K562 (cell line): ENCODE data around the gene JSRP1. TPM values are rescaled to one million over a fixed set of nuclear protein-coding genes. Genes with fewer than 3 reads are reported as not detected.

ENCODE experiments used
- ATAC-seq: fragments of 200-7000 bp; cut with Tn5 transposase; 3 replicates; pipeline ENCODE4 v1.9.1; 2020; ENCODE audit warnings: moderate library complexity
- BruUV-seq: library from RNA; stranded (reverse); fragments of 400-500 nt; replicated peaks from 2 replicates; lab custom pipeline; 2021; lab: Mats Ljungman, UMichigan
- CTCF ChIA-PET: fragments of 300-600 bp; formaldehyde crosslinking; extraction: SDS; loops from one replicate; lab custom pipeline; 2021; ENCODE audit warnings: low intra/inter-chr PET ratio; lab: Yijun Ruan, JAX
- POLR2A ChIA-PET: fragments of 300-600, 350-650 bp; sonication (Branson Sonifier 250); formaldehyde crosslinking; extraction: SDS; loops from one replicate; lab custom pipeline; 2021; ENCODE audit warnings: antibody characterized with exemption, inconsistent platforms; lab: Yijun Ruan, JAX
- DNase-seq, 4 experiments: peaks; one replicate each; pipeline versions ENCODE4 v3.0.0 to v3.0.0-alpha.2; 2011 to 2018; ENCODE audit warnings: low spot score in 3 of 4, mixed read lengths in 3 of 4; ENCODE audit errors: extremely low read depth in 1 of 4
- FAIRE-seq: peaks from 2 replicates; lab custom pipeline; 2011; peaks lifted over from hg19 to GRCh38; lab: Jason Lieb, UNC
- H2AFZ ChIP-seq: 2 replicates; pipeline ENCODE4 v1.6.0; 2011; ENCODE audit warnings: low read depth, low read length, control low read depth, inconsistent platforms
- H3K27ac ChIP-seq: fragments of 200-600 bp; 3 replicates; pipeline ENCODE4 v1.8.0; 2011; ENCODE audit warnings: low read depth, mild to moderate bottlenecking, control low read depth, inconsistent platforms, low read length, moderate library complexity, mixed read lengths; ENCODE audit errors: extremely low read depth
- H3K27me3 ChIP-seq, 2 experiments: fragments of 300-600 bp in 1 of 2; 2 replicates in 1 of 2; 3 replicates in 1 of 2; pipeline versions ENCODE4 v1.6.0 to v1.8.0; 2011; ENCODE audit warnings: inconsistent platforms in 2 of 2, low read length in 2 of 2, mild to moderate bottlenecking in 1 of 2, mixed read lengths in 1 of 2, moderate library complexity in 1 of 2; ENCODE audit not compliant: control insufficient read depth in 2 of 2, insufficient read depth in 2 of 2
- H3K36me3 ChIP-seq: fragments of 300-600 bp; 3 replicates; pipeline ENCODE4 v1.8.0; 2011; ENCODE audit warnings: mild to moderate bottlenecking, low read length, inconsistent platforms; ENCODE audit not compliant: control insufficient read depth, insufficient read depth
- H3K4me1 ChIP-seq, 2 experiments: fragments of 200-600 bp in 1 of 2; replicated peaks in 1 of 2; 2 replicates in 1 of 2; 3 replicates in 1 of 2; pipeline versions ENCODE4 v1.5.1 to v1.8.0; 2011; ENCODE audit warnings: inconsistent platforms in 2 of 2, low read length in 2 of 2, mild to moderate bottlenecking in 1 of 2, mixed read lengths in 1 of 2, moderate library complexity in 1 of 2; ENCODE audit not compliant: control insufficient read depth in 2 of 2, insufficient read depth in 2 of 2
- H3K4me2 ChIP-seq: 2 replicates; pipeline ENCODE4 v1.6.1; 2011; ENCODE audit warnings: low read length, control low read depth, inconsistent platforms, mixed read lengths; ENCODE audit not compliant: insufficient read depth
- H3K4me3 ChIP-seq: fragments of 200-600 bp; sonication (generic), shearing (Covaris generic); 2 replicates; pipeline ENCODE4 v1.5.1; 2016; ENCODE audit warnings: control low read depth, inconsistent platforms
- H3K79me2 ChIP-seq: fragments of 200-600 bp; 3 replicates; pipeline ENCODE4 v1.8.0; 2011; ENCODE audit warnings: low read length, inconsistent platforms; ENCODE audit not compliant: control insufficient read depth, insufficient read depth
- H3K9ac ChIP-seq, 2 experiments: 2 replicates each; pipeline versions ENCODE4 v1.6.0 to v1.6.1; 2011; ENCODE audit warnings: low read depth in 2 of 2, low read length in 2 of 2, control low read depth in 1 of 2, inconsistent platforms in 1 of 2, mild to moderate bottlenecking in 1 of 2, mixed read lengths in 1 of 2; ENCODE audit not compliant: insufficient read depth in 1 of 2
- H3K9me1 ChIP-seq: one replicate; pipeline ENCODE4 v1.6.0; 2011; ENCODE audit warnings: inconsistent platforms, mild to moderate bottlenecking, low read length, moderate library complexity; ENCODE audit not compliant: control insufficient read depth, insufficient read depth
- H3K9me3 ChIP-seq: replicated peaks from 2 replicates; pipeline ENCODE4 v1.5.1; 2011; ENCODE audit warnings: low read depth, low read length, inconsistent platforms; ENCODE audit not compliant: control insufficient read depth, insufficient read depth
- H4K20me1 ChIP-seq: replicated peaks from 2 replicates; pipeline ENCODE4 v1.6.1; 2011; ENCODE audit warnings: low read length, inconsistent platforms, mixed read lengths; ENCODE audit not compliant: control insufficient read depth, insufficient read depth
- ATF6 ChIP-seq: sonication (generic); formaldehyde crosslinking; IDR thresholded peaks from 2 replicates; pipeline ENCODE4 v1.4.0; 2020; ENCODE audit warnings: mild to moderate bottlenecking, missing genetic modification reagents
- C11orf30 ChIP-seq: fragments of 450-650 bp; IDR thresholded peaks from 2 replicates; pipeline ENCODE4 v1.6.1; 2016; ENCODE audit warnings: low read depth, mild to moderate bottlenecking
- E2F8 ChIP-seq: fragments of 450-650 bp; IDR thresholded peaks from 2 replicates; pipeline ENCODE4 v1.7.1; 2018; ENCODE audit warnings: mild to moderate bottlenecking, low read depth; ENCODE audit not compliant: partially characterized antibody
- KLF13 ChIP-seq: fragments of 450-650 bp; IDR thresholded peaks from 2 replicates; pipeline ENCODE4 v1.6.1; 2016; ENCODE audit warnings: missing genetic modification characterization, low read depth, mild to moderate bottlenecking, missing compliant biosample characterization, moderate library complexity, borderline replicate concordance
- MAFF ChIP-seq: IDR thresholded peaks from 2 replicates; pipeline ENCODE4 v1.6.1; 2012; ENCODE audit warnings: low read length, improper control_type of control experiment
- MAFG ChIP-seq: fragments of 450-650 bp; conservative IDR thresholded peaks from 2 replicates; pipeline ENCODE4 v1.6.1; 2016; ENCODE audit warnings: missing genetic modification characterization, missing compliant biosample characterization
- MAFK ChIP-seq: IDR thresholded peaks from 2 replicates; pipeline ENCODE4 v1.6.1; 2011; ENCODE audit warnings: low read length, improper control_type of control experiment
- NR3C1 ChIP-seq: sonication (generic); formaldehyde crosslinking; IDR thresholded peaks from 2 replicates; pipeline ENCODE4 v1.8.1; 2022; ENCODE audit warnings: missing genetic modification reagents
- RBM22 ChIP-seq: fragments of 200-400 bp; formaldehyde crosslinking; IDR thresholded peaks from 2 replicates; pipeline ENCODE4 v1.6.1; 2018; ENCODE audit warnings: low read length, low read depth; ENCODE audit not compliant: poor library complexity, severe bottlenecking
- SMAD1 ChIP-seq: fragments of 150-350 bp; IDR thresholded peaks from 2 replicates; pipeline ENCODE4 v1.6.1; 2014; ENCODE audit warnings: low read length, low read depth; ENCODE audit not compliant: partially characterized antibody
- SRSF9 ChIP-seq: fragments of 200-400 bp; formaldehyde crosslinking; IDR thresholded peaks from 2 replicates; pipeline ENCODE4 v1.6.1; 2017; ENCODE audit warnings: low read depth, low read length, borderline replicate concordance
- TCF3 ChIP-seq: sonication (generic); formaldehyde crosslinking; IDR thresholded peaks from 2 replicates; pipeline ENCODE4 v1.4.0; 2020; ENCODE audit warnings: mild to moderate bottlenecking, missing genetic modification reagents
- TCF7L2 ChIP-seq: fragments of 150-350 bp; IDR thresholded peaks from 2 replicates; pipeline ENCODE4 v1.6.1; 2016; ENCODE audit warnings: low read depth, mild to moderate bottlenecking, low read length, moderate library complexity
- ZBTB1 ChIP-seq: sonication (generic); formaldehyde crosslinking; IDR thresholded peaks from 2 replicates; pipeline ENCODE4 v1.8.1; 2023; ENCODE audit warnings: missing genetic modification reagents, low read depth, mild to moderate bottlenecking, borderline replicate concordance
- ZBTB33 ChIP-seq: sonication (generic); formaldehyde crosslinking; IDR thresholded peaks from 2 replicates; pipeline ENCODE4 v1.8.1; 2023; ENCODE audit warnings: mild to moderate bottlenecking, missing genetic modification reagents
- ZNF217 ChIP-seq: sonication (generic); formaldehyde crosslinking; IDR thresholded peaks from 2 replicates; pipeline ENCODE4 v1.8.0; 2022; ENCODE audit warnings: mild to moderate bottlenecking, missing genetic modification reagents
- ZNF316 ChIP-seq: fragments of 450-650 bp; IDR thresholded peaks from 2 replicates; pipeline ENCODE4 v1.6.1; 2016
- WGBS: fragments of 100-300 bp; shearing (Covaris generic); methylation state at CpG from one replicate; pipeline ENCODE4 v1.1.6; 2016; ENCODE audit warnings: low coverage, mixed read lengths; ENCODE audit not compliant: insufficient coverage; ENCODE audit errors: missing lambda C conversion rate; 5-methylcytosine and 5-hydroxymethylcytosine counted together
- in situ Hi-C: fragments of 300-500 bp; cut with MboI; formaldehyde crosslinking; loops from 4 replicates; pipeline ENCODE4 v1.15.0; 2018; ENCODE audit warnings: inconsistent platforms, mixed read lengths
- intact Hi-C: fragments of 100-400 bp; cut with micrococcal nuclease; formaldehyde crosslinking; loops from 2 replicates; pipeline ENCODE4 v1.14.2; 2022
- polyA plus RNA-seq, 8 experiments: library from polyadenylated mRNA; depleted of rRNA in 4 of 8; stranded (reverse) in 5 of 8; unstranded in 3 of 8; fragments of >200 nt; fragmentation: Nextera tagmentation in 2 of 8; fragmentation: Illumina TruSeq in 1 of 8; extraction: Ambion mirVana in 2 of 8; extraction: Trizol in 1 of 8; gene quantifications; 2 replicates each; pipeline versions ENCODE4 v1.2.1 to v1.2.3, GENCODE V29; 2011 to 2014; ENCODE audit warnings: inconsistent platforms in 1 of 8, missing spikeins in 1 of 8
- total RNA-seq, 7 experiments: library from RNA; depleted of rRNA in 6 of 7; stranded (reverse); fragments of >200 nt in 6 of 7; fragmentation: Illumina TruSeq in 2 of 7; extraction: Trizol in 2 of 7; gene quantifications; 2 replicates each; pipeline versions ENCODE4 v1.2.1 to v1.2.3, GENCODE V29; 2011 to 2021; ENCODE audit warnings: low replicate concordance in 1 of 7

Gene JSRP1
- total and polyA plus RNA-seq, 9 of the 15 experiments (the other 6 are each of a cell fraction or from before 2014, with no cell fraction given) = 0.08 to 1.2 (median 0.51) TPM; not detected in 4

- DNase-seq (no peak), ATAC-seq (no peak), FAIRE-seq (no peak)
- H3K9ac ChIP-seq = no peak overlapping the region
- no peaks in the 10 kb centered on the region for H3K27me3 ChIP-seq
- POLR2A ChIA-PET = no interaction called here
- intact Hi-C loops (no loop called here), in situ Hi-C loops (no loop called here)
- no peaks in the 10 kb centered on the region for H4K20me1 ChIP-seq
- H3K79me2 ChIP-seq = no peaks in the 10 kb centered on the region
- H3K4me1 ChIP-seq = peaks cover 0 to 44% of the 10 kb centered on the region in 2 experiments; a peak in 2 of 5 replicates
- H3K4me2 ChIP-seq = no peak overlapping the region
- H3K9me1 ChIP-seq = no peaks in the 10 kb centered on the region
- H2AFZ ChIP-seq = no peak overlapping the region
- H3K4me3 ChIP-seq = no peak overlapping the region
- TF ChIP-seq MAFF = peak; percentile 39; the same call in 1 of the 2 replicates
- no peak for TF ChIP-seq TCF3 (CRISPR knock-in tag)
- no peak for TF ChIP-seq E2F8
- no peak for TF ChIP-seq ZBTB1 (CRISPR knock-in tag)
- peak; percentile 97 for TF ChIP-seq ZBTB33 (CRISPR knock-in tag)
- no peak for TF ChIP-seq NR3C1 (CRISPR knock-in tag)
- TF ChIP-seq KLF13 (tag) = no peak
- no peak for TF ChIP-seq SRSF9
- TF ChIP-seq MAFK = peak; percentile 64
- TF ChIP-seq ZNF217 (CRISPR knock-in tag) = no peak
- TF ChIP-seq MAFG (tag) = peak; percentile 64; the same call in 1 of the 2 replicates
- TF ChIP-seq SMAD1 = no peak
- TF ChIP-seq C11orf30 = peak; percentile 81
- TF ChIP-seq RBM22 = peak; percentile 48
- no peak for TF ChIP-seq TCF7L2
- TF ChIP-seq ATF6 (CRISPR knock-in tag) = no peak
- peak; percentile 87 for TF ChIP-seq ZNF316
- H3K9me3 ChIP-seq = no peaks in the 10 kb centered on the region
- 97% methylated on average over 27 of the region's 32 CpGs for WGBS
- H3K27ac ChIP-seq = no peak overlapping the region
- no TSS peak for BruUV-seq
- CTCF ChIA-PET = no interaction called here
- peaks cover 91% of the 10 kb centered on the region; the same call in 2 of the 3 replicates for H3K36me3 ChIP-seq
These were observed 30.7 kb downstream of the JSRP1 start for GRCh38 chr19:2225415-2226050.
